ENCODE data around the gene RCC1.

- no peak for TF ChIP-seq CTCF (IDR thresholded peaks at IDR 0.05)
- TF ChIP-seq EZH2phosphoT487 (IDR thresholded peaks at IDR 0.05), result no peak
These were observed 11.8 kb downstream of the RCC1 start for GRCh38 chr1:28517649-28517999.
